NCI-H2107 treated with DMSO at 0.1 percent for 48 hours (cell line): Measurements from ENCODE around the gene PLEKHA5.

Source experiments
- DNase-seq: peaks from one replicate; lab custom pipeline; 2025; ENCODE audit not compliant: unreplicated experiment; lab: John Stamatoyannopoulos, UW

The PLEKHA5 gene

DNA sequence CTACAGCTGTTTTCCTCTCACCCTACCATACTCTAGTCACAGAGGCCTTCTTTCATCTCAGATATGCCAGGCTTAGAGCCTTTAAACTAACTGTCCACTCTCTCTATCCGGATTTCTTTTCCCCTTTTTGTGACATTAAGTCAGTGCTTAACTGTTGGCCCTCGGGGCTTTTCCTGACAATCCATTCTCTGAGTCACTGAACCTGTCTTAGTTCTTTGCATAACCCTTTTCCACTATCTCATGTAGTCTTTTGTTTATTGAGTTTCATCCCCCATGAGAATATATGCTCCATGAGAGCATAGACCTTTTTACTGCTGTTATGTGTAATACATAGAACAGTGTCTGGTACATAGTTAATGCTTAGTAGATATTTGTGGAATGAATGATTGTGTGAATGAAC lies 68.7 kb downstream of the PLEKHA5 start:
- DNase-seq: no peak

DNA sequence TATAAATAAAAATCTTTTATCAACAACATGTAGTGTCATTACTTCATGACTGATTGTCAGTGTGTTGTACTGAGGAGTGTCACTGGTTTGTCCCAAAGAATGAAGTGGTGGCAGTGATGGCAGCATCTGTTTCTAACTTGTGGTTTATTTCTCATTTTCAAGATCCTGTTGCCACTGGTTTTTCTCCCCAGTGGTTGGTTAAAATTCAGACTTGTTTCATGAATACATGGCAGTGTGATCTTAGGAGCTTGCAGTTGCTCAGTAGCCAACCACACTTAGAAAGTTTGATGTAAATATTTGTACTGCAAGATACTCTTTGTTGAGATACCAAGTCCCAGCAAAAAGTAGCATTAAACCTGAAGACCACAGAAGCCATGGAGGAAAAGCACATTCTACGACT lies 69.8 kb downstream of the PLEKHA5 start:
- DNase-seq: no peak

DNA sequence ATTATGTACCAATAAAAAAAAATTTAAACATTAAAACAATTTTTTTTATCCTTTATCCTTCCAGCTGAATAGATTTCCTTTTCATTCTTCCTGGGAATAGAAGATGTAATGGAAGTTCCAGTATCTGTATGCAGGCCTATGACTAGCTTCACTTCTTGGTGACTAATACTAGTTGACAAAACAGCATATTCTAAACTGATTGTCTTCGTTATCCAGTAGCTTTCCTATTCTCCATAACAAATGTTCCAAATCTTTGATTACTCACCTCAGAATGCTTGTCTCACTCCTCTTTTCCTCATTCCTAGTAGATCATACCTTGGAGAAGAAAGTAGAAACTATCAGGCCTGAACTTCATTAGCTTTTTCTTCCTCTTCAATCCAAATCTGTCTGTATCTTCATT lies 70.7 kb downstream of the PLEKHA5 start:
- no peak for DNase-seq

DNA sequence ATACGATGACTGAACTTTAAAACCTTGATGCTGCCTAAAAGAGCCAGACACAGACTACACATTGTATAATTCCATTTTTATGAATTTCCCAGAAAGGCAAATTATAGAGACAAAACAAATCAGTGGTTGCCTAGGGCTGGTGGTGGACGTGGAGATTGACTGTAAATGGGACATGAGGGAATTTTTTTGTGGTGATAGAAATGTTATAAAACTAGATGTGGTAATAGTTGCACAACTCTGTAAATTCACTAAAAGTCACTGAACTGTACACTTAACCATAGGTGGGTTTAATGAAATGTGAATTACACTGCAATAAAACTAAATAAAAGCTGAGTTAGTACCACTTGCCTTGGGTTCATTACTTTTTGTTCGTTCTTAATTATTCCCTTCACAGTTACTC lies 72.1 kb downstream of the PLEKHA5 start:
- DNase-seq: no peak

DNA sequence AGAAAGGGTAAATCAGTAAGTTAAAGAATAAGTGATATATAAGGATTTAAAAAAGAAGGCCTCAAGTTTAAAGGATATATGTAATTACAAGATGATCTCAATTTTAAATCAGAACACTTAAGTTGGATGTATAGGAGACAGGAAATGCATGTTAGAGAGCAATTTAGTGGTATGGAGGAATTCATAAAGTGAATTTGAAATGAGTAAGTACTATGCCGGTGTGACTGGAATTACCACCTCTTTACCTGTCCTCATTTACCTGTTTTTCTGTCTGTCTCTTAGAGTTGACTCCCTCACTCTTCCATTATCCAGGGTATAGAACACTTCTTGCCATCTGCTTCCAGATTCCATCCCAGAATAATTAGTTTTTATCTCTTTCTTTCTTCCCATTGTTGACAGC lies 73.5 kb downstream of the PLEKHA5 start:
- no peak for DNase-seq

DNA sequence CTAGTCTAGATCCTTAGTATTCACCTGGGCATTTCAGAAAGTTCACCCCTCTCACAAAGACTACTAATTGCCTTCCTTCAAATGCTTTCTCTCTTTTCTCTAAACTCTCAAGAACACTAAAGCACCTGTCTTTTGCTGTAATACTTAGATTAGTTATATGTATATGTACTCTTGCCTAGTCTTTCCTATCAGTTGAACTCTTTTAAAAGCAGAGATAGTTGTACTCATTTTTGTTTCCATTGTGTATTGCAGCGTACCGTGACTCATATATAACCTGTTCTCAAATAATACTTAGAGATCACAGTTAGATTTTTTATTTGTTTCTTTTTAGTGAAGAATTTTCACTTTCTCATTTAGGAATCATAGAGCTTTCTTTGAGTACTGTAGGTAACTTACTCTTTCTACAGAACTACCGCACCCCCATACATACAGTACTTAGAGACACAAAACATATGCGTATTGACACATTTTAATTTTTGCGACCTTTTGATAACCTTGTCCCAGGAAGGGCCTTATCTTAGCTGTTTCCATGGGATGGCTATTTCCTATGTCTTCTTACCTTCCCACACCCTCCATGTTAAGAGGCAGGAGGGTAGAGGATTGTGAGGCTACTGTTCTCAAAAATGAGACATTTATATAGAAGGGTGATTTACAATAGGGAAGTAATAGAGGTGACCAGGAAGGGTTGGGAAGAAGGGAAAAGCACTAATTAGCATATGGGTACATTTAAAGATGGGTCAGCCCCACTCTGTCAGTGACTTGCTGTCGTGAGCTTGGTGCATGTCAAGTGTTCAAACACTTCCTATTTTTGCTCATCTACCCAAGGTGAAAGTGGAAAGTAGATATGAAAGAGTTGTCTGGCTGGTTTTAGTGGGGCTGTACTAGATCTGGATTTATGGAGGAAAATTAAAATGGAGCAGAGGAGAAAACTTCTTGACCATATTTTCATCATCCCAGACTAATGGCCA lies 74.3 kb downstream of the PLEKHA5 start:
- no peak for DNase-seq

DNA sequence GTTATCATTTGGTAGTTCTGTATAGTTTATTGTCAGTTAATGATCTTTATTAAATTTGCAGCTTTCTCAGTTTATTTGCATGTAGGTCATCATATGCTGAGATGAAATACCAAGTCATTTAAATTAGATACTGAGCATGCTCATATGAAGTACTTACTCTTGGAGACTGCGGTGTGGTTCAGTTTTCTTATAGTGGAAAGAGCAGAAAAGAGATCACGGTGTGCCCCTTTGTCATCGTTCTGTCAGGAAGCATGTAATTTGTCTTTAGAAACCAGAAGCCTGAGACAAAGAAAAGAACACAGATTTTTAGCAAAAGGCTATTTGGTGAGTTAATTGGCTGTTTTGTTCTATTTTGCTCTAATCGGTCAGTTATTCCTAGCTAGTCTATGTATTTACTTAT lies 75.6 kb downstream of the PLEKHA5 start:
- DNase-seq: no peak

DNA sequence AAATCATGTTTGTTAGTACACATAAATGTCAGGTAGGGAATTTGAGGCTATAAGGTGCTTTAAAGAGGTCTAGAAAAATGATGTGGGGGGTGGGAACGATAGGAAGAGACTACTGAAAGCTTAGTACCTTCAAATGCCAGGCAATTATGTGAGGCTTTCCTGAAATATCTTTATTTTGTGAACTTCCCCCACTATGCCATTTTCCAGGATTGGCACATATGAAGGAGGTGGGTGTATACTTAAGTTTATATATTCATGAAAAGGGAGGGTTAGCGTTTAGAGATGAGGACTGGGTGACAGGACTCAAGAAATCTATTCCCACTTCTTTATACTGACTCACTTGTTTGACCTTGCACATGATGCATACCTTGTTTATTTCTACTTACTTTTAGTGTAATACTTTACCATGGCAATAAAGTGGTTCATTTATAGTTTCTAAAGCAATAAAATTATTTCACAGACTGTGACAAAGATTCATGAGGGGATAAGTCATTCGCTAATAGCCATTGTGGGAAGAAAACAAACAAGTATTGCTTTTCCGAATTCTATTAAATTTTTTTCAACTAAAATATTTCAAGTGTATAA lies 77.1 kb downstream of the PLEKHA5 start:
- no peak for DNase-seq

DNA sequence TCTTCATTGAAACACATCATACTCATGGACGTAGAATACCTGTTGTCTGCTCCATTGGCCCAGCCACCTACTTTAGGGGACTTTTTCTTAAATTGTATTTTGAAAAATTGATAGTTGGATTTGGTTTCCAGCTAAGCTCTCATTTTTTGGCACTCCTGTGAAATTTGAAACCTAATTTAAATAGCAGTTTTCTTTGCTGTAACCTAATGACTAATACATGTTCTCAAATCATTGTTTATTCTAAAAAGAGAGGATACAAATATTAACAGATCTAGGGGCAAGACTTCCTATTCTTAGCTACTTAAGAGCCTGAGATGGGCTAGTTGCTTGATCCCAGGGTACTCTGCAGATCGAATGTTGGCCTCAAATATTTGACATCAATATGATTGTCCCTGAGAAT lies 78.9 kb downstream of the PLEKHA5 start:
- DNase-seq: no peak

DNA sequence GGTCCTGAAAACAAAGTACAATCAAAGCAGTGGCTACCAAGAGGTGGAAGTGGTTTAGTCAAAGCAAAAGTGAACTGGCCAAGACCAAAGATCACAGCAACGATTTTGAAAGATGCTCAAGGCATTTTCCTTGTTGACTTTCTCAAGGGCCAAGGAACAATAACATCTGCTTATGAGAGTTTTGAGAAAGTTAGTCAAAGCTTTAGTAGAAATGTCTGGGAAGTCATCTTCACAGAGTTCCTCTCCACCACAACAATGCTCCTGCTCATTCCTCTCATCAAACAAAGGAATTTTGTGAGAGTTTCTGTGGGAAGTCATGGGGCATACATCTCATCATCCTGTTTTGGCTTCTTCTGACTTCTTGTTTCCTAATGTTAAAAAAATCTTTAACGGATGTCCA lies 80.1 kb downstream of the PLEKHA5 start:
- DNase-seq: no peak

DNA sequence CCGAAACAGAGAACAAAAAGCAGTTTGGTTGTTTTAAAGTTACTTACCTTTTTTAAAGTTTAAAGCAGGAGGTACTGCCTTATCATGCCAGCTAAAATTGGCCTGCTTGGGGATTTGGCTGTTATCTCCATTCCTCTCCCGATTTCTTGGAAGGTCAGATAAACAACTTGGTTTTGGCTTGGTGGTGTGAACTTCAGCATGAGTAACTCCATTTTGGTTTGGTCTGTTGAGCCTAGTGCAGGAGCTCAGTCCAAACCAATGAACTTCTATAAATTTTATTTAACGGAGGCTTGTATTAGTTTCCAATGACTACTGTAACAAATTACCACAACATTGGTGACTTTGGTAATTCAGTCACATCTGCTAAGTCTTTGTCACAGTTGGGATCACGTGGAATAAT lies 82.3 kb downstream of the PLEKHA5 start:
- no peak for DNase-seq

DNA sequence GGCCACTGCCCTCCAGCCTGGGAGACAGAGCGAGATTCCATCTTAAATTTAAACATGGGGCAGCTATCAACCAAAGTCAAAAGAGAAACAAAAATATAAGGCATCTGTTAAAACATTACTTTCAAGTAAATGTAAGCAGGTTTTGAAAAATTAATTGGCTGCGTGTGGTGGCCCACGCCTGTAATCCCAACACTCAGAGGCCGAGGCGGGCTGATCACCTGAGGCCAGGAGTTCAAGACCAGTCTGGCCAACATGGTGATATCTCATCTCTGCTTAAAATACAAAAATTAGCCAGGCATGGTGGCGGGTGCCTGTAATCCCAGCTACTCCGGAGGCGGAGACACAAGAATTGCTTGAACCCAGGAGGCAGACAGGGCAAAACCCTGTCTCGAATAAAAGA lies 82.7 kb downstream of the PLEKHA5 start:
- DNase-seq: no peak

DNA sequence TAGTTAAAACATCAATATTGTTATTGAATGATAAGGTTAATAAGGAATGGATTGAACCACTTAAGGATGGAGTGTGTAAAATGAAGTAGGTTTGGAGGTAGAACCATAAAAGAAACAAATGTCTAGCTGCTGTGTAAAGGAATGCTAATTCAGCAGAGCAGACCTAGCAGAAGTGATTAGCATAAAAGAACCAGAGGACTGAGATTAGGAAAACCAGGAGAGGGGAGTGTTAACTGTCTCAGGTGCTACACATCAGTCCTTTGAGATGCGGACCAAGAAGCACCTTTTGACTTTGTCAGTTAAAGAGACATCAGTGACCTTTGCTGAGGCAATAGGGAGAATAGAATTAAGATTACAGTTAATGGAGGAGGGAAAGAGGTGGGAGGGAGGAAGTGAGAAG lies 84.5 kb downstream of the PLEKHA5 start:
- no peak for DNase-seq

DNA sequence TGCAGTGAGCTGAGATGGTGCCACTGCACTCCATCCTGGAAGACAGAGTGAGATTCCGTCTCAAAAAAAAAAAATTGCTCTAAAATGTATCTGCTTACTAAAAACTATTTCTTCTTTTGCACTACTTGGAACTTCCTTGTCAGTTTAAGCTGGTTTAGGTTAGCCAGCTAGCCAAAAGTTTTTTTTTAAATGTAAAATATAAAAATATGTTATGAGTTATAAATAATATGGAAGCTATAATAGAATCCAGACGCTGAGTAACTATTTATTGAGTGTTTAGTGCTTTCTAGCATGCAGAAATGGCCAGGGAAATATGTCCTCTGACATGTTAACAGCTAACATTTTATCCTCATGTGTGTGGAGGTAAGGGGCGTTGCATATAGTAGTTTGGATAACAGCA lies 85.6 kb downstream of the PLEKHA5 start:
- DNase-seq: no peak

DNA sequence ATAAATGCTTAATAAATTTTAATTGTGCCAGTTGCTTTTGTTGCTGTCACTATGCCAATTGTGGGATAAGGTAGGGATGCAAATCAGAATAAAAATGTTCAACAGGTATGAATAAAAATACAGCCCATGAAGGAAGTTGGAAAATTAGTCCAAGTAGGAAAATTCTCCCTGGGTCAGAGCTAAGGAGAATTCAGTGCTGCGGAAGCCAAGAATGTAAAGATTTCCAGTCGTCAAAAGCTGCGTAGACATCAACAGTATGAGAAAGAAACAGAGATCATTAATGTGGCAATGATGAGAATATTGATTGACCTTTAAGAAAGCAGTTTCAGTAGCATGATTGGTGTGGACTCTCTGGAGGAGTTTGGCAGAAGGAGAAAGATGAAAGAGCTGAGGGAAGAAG lies 87.9 kb downstream of the PLEKHA5 start:
- no peak for DNase-seq

DNA sequence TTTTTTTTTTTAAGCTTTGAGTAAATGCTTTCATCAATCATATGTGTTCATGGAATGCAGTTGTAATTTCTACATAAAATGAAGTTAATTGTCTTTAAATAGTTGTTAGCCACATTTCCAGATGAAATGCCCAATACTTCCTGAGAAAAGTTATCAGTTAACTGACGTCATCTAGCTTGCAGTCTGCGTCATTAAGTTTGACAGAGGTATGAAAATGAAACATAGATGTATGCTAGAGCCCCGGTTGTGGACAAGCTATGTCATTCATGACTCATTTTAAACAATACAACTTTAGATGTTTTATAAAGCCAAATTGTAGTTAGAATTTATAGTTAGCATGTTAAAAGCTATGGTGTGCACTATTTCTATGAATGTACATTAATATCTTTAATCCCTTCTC lies 90.7 kb downstream of the PLEKHA5 start:
- DNase-seq: no peak

DNA sequence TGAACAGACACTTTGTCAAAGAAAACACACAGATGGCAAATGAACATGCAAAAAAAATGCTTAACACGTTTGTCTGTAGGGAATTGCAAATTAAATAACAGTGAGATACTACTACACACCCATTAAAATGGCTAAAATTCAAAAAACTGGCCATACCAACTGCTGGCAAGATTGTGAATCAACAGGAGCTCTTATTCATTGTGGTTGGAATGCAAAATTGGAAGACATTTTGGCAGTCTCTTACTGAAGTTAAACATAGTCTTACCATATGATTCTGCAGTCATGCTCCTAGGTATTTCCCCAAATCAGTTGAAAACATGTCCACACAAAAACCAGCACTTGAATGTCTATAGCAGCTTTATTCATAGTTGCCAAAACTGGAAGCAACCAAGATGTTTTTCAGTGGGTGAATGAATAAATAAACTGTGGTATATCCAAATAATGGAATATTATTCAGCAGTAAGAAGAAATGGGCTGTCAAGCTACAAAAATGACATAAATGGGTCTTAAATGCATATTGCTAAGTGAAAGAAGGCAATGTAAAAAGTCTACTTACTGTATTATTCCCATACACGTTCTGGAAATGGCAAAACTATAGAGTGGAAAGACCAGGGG lies 91.4 kb downstream of the PLEKHA5 start:
- DNase-seq: no peak

DNA sequence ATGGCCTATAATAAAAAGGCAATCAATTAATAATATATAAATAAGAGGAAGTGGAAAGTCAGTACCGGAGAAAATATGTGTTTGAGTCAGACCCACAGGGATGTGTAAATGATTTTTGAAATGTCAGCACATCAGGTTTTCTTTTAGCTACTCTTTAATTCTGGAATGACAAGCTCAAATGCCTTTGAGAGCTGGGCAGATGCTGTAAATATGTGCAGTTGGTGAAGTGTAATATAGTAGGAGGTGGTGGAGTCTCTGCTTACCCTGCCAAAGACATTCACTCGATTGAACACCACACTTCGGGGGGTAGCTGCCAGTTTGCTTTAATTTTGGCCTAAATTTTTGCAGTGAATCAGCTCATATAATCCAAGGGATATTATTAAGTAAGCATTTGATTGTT lies 93.0 kb downstream of the PLEKHA5 start:
- DNase-seq: no peak

DNA sequence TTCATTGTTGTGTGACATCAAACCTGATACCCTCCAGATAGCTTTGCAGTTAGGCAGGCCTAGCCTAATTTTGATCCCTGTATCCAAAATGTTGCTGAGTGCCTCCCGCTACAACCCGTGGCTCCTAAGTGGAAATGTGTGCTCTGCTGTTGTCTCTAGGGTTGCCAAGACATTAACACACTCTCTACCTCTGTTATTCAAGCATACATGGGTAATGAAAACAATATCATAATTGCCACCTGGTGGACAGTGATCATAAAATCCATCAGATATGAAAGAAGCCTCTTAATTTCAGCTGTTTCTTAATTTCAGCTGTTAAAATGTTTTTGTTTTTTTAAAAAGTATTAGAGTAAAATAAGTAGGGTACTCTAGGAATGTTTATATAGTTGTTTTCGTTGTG lies 93.5 kb downstream of the PLEKHA5 start:
- DNase-seq: peak; percentile 5

DNA sequence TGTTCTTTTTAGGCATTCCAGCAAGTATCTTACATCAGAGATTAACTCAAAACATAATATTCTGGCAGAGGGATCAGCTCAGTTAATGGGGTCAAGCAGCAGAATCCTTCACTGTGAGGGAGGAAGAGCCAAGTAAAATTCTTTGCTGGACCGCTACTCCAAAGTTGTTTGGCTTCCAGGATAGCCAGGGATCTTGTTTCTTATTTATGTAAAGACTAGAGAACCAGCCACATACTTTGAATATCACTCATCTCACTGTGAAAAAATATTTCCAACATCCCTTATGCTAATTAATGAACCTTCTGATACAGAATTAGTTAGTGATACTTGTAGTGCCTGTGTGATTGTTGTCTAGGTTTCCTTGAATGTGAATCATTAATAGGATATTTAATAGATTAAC lies 94.2 kb downstream of the PLEKHA5 start:
- DNase-seq: no peak

DNA sequence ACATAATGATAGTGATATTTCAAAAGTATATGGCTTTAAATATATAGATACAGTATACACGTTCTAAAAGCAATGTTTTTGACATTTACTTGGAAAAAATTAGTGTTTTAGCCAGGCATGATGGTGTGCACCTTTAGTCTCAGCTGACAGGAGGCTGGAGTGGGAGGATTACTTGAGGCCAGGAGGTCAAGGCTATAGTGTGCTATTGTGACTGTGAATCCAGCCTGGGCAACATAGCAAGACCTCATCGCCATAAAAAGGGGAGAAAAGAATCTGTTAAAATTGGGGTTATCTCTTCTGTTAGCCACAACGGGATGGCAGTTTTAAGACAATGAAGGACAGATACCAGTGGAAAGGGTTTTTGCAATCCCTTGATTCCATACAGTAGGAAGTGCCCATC lies 95.2 kb downstream of the PLEKHA5 start:
- DNase-seq: no peak

DNA sequence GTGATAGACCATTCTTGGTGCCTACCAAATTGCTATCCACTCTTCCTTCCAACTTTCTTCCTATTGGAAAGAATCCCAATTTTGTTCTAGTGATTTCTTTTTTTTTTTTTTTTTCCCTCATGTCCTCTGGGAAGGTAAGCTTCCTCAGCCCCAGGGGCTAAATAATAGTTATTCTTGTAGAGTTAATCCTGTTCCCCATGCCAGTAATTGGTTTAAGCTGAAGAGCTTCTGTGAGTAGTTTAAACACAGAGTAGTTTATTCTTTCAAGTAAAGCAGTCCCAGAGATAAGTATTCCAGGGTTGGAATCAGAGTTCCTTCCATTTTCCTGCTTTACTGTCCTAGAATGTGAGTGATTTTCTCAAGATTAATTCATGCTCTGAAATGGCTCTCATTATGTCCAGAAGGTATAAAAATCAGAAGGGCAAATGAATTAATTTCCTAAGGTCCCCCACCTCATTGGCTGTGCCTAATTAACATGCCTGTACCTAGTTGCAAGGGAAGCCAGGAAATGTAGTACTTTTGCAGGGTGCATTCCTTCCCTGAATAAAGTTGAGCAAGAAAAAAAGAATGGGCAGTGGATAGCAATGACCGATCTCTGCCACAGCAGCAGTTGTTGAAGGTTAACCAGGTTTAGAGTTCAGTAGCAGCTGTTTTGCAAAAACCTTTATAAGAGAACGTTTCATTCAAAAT lies 97.8 kb downstream of the PLEKHA5 start:
- no peak for DNase-seq
